SU-DHL-6 (cell line): ENCODE results near the gene TPM4.

Source experiments
- CTCF ChIP-seq: fragments of 200-600 bp; sonication (generic); IDR thresholded peaks from one replicate; pipeline ENCODE4 v1.5.1; 2017; ENCODE audit warnings: antibody characterized with exemption, mild to moderate bottlenecking, low read length, moderate library complexity; ENCODE audit not compliant: insufficient read depth, poor library complexity, severe bottlenecking
- EZH2phosphoT487 ChIP-seq: fragments of 200-600 bp; sonication (generic), shearing (Covaris generic); conservative IDR thresholded peaks from 2 replicates; pipeline ENCODE4 v1.6.1; 2018; ENCODE audit warnings: mild to moderate bottlenecking, antibody characterized with exemption, low read length, moderate library complexity, mixed read lengths

GRCh38 chr19:16075430-16076153, 703 bp upstream of the TPM4 start:
- TF ChIP-seq CTCF: no peak
- no peak for TF ChIP-seq EZH2phosphoT487
